ENCODE data around the gene ANKRD6.

ANKRD6 gene

DNA sequence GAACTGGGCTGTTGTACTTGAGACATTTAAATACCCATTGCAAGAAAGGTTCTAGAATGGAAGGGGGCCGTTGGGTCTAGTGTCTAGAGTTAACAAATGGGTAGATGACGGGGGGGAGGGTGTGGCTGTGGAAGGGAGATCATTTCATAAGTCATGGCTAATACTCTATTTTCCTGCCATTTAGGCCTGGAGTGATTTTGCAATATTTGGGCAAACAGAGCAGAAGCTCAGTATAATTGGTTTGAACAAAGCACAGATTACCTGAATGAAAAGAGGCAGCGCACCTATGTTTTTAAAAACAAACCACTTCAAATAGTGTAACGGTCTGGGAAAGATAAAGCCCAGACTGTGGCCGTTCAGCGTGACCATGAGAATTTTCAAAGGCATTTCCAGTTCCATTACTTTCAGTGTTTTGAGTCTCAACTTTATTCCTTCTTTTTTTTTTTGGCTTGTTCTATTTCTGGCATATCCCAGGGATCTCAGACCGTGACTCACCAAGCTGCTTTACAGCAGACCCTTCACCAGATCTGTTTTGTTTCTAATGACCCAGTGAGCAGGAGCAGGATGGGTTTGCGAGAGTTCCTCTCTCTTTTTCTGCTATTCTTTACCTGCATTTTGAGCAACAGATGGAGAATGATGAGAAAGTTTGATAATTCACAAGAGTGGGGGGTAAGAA, 131.9 kb downstream of the ANKRD6 start:
- DNase-seq (ENCODE audit: low spot score), result no peak

DNA sequence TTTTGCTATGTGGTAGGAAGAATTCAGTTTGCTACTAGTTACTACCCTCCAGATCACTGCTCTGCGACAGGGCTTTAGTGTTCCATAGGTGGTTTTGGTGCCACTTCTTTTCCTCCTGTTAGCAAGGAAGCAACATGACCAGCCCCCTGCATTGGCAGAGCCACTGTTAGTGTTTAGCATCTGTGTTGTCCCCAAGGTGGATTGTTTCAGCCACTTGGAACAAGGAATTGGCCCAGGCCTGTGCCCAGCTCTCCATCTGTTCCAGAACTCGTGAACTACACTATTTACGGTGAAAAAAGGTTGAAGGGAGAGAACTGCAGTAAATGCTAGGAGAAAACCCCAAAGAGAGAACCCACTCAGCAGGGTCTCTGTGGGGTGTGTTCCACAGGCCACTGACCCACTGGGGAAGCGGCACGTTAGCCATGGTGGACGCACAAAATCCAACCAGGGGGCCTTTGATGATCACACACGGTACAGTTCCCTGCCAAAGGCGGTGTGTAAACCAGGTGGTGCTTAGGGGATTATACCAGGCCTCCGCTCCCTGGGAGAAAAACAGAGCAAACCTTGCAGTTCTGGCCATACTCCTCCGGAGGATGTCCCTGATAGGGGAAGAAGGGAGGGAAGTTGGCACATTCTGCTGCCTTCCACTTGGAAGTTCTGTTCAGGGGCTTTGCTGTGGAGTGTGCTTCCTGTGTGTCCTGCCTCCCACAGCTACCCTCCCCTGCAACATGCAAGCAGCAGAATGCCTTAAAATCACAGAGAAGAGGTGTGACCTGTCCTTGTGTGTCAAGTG, 133.3 kb downstream of the ANKRD6 start:
- DNase-seq (ENCODE audit: low spot score), result no peak

DNA sequence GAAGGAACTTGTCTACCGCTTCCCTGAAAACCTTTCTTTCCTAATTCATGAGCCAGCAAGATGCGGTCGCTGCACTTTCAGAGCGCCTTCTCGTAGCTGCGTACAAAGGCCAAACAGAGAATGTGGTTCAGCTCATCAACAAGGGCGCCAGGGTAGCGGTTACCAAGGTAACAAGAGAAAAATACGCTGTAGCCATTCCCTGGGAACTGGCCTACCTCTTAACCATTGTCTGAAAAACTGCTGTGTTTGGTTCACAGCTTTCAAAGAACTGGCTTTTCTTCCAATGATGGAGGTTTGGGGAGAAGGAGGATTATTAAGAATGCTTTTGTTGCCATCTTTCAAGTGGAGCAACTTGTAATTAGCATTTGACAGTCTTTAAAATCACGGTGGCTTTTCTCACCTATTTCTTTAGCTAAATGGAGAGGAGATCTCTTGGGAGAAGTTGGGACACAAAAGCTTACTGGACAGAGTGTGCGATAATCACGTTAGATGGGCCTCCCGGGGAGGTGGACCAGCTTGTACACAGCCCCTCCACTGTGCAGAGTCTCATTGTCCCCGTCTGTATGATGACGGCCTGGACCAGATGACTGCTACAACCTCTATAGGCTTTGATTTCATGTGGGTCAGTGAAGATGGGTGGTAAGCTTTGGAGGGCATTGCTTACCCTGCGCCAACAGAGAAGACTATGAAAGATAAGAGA, 134.1 kb downstream of the ANKRD6 start:
- DNase-seq (ENCODE audit: low spot score), result no peak

DNA sequence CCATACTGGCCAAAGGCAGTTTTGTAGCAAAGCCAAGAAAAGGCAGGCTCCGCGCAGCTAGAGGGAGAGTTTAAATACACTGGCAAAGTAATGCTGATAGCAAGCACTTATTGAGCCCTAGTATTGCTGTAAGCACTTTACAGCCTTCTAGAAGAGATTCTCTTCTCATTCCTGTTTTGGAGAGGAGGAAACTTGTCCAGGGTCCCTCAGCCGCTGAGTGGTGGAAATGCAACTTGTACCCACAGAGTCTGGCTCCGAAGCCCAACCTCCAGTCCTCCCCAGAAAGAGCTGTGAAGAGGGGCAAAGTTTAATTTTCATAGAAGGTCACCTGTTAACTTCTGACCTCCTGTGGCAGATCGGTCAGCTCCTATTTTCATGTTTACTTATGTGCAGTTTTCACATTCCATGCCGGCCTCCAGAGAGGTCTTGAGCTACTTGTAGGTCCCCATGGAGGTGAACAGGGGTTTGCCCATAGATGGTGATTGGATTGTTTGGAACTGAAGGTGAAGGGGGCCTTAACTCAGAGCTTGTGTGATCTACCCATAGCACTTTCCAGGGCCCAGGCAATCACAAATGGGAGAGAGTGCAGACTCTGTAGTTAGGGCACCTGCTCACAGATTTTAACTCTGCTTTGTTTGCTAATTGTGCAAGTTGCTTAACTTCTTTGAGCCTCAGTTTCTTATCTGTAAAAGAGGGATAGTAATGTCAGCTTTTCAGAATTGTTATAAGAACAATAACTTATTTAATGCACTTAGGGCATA, 134.9 kb downstream of the ANKRD6 start:
- DNase-seq (ENCODE audit: low spot score), result no peak

DNA sequence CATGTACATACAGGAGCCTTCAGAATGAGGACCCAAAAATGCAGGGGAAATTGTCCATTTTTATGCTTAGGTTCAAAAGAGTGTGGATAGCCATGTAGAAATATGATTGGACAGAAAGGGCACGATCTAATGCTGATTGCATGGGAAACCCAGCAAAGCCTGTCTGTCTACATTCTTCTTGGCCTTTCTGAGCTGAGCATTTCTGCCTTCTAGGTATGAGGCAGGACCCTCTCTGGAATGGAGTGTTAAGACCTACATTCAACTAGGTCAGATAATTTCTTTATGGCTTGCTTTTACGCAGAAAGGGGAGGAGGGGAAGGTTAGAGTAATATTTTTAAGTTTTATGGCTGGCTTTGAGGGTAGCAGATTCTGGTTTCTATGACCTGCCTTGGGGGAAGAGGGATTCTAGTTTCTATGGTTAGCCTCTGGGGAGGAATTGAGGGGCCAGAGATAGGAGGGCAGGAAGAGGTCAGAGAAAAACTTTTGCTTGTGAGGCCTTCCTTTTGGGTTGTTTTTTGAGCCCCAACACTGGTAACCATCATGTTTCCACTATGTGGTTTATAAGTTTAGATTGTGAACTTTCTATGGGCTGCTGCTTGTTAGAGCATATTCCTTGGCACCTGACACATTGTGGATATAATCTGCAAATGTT, 142.1 kb downstream of the ANKRD6 start:
- DNase-seq (ENCODE audit: low spot score), result no peak

- DNase-seq (ENCODE audit: low spot score), result no peak
These were observed 142.6 kb downstream of the ANKRD6 start for GRCh38 chr6:89575562-89575960.

DNA sequence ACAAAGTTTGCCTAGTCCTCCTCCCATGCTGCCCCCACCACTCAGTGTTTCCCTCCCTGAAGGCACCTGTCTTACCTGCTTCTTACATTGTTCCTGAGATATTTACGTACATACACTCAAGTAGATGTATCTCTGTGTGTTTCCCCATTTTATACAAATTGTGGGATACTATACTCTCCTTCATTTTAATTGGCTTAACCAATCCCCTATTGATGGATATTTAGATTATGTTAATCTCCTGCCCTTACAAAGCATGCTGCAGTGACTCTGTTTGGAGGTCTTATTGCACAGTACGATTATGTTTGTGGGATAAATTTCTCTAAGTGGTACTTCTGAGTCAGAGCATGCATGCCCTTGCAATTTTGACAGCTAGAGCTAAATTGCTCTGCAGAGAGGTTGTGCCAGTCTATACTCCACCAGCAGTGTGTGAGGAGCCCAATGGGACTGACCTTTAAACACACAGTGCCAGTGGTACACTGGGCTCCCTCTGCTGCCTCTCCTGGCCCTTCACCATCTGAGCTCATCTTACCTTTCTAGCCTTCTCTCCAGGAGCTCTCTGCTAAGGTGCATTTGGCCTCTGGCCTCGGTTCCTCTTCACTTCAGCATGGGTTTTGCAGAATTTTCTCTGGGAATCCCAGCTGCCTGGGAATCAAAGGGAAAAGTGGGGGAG, 148.2 kb downstream of the ANKRD6 start:
- DNase-seq (ENCODE audit: low spot score), result no peak

- no peak for DNase-seq (ENCODE audit: low spot score)
These were observed 148.7 kb downstream of the ANKRD6 start for GRCh38 chr6:89581689-89582088.

- DNase-seq (ENCODE audit: low spot score), result no peak
These were observed 149.8 kb downstream of the ANKRD6 start for GRCh38 chr6:89582669-89583325.

GRCh38 chr6:89583559-89583958, 150.6 kb downstream of the ANKRD6 start:
- no peak for DNase-seq (ENCODE audit: low spot score)

GRCh38 chr6:89584539-89584938, 151.6 kb downstream of the ANKRD6 start:
- no peak for DNase-seq (ENCODE audit: low spot score)

GRCh38 chr6:89585154-89585553, 152.2 kb downstream of the ANKRD6 start:
- no peak for DNase-seq (ENCODE audit: low spot score)

DNA sequence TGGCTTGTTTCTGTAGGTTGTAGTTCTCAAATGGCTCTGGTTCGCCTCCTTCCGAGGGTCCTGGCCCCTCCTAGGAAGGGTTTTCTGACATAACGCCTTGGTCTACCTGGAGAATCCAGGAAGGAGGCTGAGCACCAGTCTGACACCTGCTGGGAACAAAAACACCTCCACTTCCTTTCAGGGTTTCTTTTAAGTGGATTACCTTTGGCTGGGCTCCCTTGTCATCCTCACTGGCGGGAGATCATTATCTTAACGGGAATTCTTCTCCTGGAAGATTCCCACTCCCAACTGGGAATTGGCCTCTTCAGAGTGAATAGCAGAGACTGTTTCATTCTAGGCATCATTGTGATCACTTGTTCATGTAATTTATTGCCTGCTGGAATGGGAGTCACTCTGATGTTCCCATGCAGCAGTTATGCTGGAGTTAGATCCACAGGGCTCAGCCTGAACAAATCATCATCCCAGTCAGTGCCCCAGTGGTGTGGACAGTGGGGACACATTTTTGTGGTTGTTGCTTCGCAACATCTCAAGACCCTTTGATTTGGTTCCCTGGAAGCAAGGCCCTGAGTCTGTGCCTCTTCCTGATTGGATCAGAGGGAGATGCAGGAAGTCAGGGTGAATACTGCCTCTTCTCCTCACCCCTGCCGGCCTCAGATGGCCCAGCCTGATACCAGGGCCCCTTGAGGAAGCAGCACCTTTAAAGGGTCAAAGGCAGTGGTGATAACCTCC, 156.5 kb downstream of the ANKRD6 start:
- no peak for DNase-seq (ENCODE audit: low spot score)

DNA sequence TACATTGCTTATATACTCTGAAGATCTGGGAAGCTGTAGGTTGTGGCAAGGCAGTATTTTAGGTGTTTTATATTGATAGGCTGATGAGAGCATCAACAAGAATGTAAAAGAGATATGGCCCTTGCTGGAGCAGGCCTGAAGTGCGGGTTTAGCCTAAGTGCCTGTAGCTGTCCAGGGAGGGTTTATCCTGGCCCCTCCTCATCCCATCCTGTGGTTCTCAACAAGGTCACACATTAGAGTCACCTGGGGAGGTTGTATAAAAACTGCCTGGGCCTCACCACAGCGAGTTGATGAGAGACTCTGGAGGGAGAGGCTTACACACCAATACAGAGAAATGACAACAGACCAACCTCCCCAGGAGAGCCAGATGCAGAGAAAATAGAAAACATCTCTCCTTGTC, 157.2 kb downstream of the ANKRD6 start:
- DNase-seq (ENCODE audit: low spot score), result no peak

DNA sequence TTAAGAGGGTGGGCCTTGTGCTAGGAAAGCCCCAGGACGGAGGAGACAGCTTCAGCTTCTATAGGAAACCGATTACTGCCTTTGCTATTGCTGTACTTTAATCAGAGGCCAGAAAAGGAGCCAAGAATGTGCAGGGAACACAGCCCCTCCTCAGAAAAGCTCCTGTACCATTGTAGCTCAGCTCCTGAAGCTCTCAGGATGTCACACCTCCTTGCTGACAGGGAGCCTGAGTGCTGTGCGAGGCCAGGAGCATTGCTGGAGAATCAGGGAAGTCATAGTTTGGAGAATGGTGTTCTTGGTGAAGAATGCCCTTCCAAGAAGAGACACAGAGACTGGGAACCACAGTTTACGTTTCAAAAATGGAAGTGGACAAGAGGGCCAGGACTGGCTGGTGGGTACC, 158.8 kb downstream of the ANKRD6 start:
- DNase-seq (ENCODE audit: low spot score), result no peak

GRCh38 chr6:89596056-89596455, 163.1 kb downstream of the ANKRD6 start:
- no peak for DNase-seq (ENCODE audit: low spot score)

DNA sequence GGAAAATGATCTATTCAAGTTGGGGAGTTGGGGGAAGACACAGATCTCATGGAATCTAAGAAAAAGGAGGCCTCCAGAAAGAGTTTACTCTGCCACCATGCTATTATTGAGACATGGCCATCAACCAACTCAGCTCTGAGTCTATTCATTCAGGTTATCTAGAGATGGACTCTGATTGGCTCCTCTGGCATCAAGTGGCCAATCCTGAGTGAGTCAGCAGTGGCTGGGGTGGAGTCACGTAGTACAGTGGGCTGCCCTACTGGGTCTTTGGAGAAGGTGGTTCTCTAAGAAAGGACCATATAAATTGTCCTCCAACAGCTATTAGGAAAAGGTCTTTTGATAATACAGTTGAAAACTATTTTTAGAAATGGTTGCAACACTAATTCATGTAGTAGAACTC, 163.5 kb downstream of the ANKRD6 start:
- DNase-seq (ENCODE audit: low spot score), result no peak

DNA sequence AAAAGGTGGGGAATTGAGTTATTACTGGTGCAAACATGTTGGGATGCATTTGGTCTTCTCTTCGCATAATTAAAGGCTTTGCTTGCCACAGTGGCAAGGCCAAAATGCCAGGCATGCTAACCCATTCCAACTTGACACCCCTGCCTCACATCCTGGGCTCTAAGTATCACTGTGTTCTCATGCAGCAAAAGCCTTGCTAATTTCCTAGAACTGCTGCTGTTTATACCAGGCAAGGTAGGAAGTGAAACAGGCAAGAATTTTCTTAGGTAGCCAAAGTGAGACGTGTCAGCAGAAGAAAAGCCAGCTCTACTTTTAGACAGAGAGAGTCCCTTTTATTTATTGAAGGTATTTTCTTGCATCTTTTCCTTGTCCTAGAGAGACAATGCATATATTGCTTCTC, 164.4 kb downstream of the ANKRD6 start:
- no peak for DNase-seq (ENCODE audit: low spot score)

DNA sequence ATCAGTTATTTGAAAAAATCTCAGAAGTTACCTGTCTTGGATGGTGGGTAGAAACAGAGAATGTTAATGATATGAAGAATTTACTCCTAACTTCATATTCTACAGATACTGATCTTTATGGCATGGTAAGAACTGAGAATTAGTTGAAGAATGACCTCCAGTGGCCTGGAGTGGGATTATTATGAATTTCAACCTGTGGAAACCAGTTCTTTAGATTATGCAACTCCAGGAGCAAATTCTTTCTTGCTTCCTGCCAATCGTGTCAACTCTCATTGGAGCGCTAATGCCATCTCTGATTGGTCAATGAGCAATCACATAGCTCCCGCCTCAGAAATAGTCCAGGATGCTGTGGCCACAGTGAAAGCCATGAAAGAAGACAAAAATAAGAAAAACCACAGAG, 165.0 kb downstream of the ANKRD6 start:
- DNase-seq (ENCODE audit: low spot score), result peak; percentile 74

DNA sequence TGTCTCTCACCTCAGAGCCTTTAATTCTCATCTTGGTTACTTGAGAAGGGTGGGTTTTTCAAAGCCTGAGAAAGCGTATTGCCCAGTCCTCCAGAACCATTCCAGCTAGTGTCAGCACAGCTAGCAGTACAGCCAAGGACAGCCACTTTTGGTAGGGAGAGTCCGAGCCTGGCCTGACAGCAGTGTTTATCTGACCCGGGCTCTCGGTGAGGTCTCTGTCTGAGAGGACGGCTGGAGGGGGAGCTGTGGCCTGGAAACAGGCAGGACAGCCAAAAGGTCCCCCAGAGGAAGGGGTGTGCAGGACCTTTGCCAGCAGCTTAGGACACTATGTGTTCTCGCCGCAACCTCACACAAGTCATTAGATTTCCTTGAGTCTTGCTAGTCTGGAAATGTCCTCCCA, 166.8 kb downstream of the ANKRD6 start:
- DNase-seq (ENCODE audit: low spot score), result no peak
